GM19397 (cell line): ENCODE measurements around the gene MYBPC1.
A peak's percentile ranks its signal among the peaks of the same experiment; 100 is the strongest.

ENCODE experiments used
- ATAC-seq: cut with Tn5 transposase; IDR thresholded peaks from one replicate; pipeline ENCODE4 v1.9.1; 2021; ENCODE audit warnings: mild to moderate bottlenecking, moderate library complexity; ENCODE audit not compliant: unreplicated experiment

Gene MYBPC1

DNA sequence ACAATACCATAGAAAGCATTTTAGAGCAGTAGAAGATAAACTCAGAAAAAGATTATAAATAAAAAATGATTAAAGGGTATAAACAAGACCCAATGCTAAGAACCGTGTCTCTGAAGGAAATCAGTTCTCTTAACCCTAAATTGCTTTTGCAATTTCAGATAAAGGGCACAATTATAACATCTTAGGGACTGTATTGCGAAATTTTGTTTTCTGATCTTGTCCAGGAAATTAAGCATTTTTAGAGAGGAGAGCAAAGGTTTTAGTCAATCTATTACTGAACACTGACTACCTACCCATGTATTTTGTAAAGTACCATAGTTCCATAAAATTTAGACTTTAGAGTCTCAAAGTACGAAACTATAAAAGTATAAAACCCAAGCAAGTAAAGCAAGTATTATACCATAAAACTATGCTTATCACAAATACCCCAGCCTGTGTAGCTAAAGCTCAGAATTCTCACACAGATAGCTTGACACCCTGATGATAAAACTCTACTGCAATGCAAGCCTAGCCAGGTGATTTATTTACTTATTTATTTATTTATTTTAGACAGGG is 95.8 kb downstream of the MYBPC1 start:
- ATAC-seq: no peak

DNA sequence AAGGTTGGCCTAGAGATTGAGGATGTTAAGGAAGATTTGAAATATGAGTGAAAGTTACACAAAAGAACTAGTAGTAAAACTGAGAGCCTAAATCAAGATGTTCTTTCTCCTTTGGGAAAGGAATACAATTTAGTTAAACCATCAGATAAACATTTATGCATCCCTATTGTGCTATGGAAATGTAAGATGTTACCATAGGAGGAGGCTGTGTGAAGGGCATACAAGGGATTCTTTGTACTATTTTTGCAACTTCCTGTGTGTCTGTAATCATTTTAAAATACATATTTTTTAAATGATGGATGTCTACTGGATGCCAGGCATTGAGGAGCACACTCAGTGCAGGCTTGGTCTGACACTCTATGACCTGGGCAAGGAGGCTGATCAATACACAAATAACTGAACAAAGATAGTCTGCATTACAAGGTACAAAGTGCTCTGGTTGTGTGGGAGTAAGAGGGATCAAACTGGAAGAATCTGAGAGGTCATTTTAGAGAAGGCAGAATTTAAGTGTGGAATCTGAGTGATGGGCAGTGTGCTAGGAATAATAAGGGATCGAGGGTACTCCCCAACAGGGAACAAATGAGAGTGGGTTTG is 96.8 kb downstream of the MYBPC1 start:
- ATAC-seq: no peak

GRCh38 chr12:101694297-101694848 is 99.6 kb downstream of the MYBPC1 start:
- ATAC-seq: no peak

- no peak for ATAC-seq
These were observed 100.2 kb downstream of the MYBPC1 start for GRCh38 chr12:101694986-101695385.

DNA sequence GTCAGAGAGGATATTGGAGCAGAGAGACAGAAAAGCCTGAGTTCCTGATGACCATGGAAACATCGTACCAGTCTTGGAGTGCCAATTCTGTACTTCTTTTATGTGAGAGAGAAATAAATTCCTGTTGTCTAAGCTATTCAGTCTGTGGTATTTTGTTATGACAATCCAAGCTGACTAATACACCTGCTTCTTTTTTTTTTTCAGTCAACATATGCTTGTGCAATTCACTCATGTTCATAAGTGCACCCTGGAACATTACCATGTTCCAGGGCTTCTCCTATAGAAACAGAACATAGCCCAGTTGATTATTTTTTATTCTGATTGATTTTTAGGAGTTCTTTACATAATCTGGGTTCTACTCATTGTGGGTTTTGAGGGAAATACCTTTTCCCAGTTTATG is 100.9 kb downstream of the MYBPC1 start:
- no peak for ATAC-seq

- no peak for ATAC-seq
These were observed 101.8 kb downstream of the MYBPC1 start for GRCh38 chr12:101696251-101697196.

DNA sequence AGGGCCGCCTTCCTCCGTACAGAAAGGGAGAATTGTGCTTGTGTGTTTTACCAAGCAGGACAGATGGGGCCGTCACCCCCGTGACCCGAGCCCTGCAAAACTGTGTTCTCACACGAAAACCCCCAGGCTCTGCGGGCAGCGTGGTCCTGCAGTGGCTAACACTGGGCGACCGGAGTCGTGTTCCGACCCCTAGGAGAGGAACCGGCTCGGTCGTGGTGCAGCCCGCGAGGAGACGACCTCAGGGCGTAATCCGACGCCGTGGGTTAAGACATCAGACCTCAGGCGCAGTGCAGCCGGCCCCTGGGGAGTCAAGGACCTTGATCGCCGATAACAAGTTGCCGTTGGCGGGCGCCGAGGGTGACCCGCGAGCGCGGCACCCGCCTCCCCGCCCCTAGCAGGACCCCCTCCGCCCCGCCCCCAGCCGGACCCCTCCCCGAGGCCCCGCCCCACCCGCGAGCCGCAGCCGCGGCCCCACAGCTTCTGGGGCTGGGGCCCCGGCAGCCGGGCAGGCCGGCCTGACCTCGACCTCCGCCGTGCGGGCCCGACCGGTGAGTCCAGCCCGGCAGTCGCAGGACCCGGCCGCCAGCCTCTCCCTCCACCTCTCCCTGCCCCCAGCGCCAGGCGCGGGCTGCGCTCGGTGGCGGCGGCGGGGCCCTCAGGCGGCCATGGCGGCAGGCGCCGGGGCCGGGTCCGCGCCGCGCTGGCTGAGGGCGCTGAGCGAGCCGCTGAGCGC is 102.6 kb downstream of the MYBPC1 start, which contains the start of gene CHPT1:
Gene CHPT1, plus strand, starts transcription at position 444 of the 733 bp plus-strand sequence. Its CDS starts 222 bp downstream, at position 666.
- peak; percentile 75 for ATAC-seq

DNA sequence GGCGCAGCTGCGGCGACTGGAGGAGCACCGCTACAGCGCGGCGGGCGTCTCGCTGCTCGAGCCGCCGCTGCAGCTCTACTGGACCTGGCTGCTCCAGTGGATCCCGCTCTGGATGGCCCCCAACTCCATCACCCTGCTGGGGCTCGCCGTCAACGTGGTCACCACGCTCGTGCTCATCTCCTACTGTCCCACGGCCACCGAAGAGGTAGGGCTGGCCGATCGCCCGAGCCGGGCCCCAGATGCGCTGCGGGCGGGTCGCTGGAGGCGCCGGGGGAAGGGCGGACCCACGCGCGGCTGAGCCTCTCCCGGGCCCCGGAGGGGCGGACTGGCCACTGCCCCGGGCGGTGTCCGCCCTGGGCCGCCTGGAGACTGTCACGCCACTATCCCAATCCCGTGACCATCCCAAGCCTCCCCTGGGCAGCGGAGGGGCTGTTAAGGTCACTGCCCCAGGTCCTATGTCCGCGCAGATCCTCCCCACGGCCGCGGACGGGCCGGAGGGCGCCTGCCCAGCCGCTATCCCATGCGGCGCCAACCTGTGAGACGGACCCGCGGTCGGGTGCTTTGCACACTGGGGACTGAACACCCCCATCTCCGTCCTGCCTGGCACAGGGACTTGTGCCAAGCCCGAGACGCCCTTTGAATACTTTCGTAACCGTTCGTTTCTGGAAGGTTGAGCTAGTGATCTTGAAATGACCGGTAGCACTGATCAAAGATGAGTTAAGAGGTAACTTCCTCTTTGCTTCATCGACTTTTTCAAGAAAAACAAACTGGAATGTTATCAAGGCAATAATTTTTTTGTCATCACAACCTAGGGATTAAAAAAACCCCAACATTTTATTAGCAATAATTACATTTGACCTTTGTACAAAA is 103.4 kb downstream of the MYBPC1 start:
- ATAC-seq: peak; percentile 36

DNA sequence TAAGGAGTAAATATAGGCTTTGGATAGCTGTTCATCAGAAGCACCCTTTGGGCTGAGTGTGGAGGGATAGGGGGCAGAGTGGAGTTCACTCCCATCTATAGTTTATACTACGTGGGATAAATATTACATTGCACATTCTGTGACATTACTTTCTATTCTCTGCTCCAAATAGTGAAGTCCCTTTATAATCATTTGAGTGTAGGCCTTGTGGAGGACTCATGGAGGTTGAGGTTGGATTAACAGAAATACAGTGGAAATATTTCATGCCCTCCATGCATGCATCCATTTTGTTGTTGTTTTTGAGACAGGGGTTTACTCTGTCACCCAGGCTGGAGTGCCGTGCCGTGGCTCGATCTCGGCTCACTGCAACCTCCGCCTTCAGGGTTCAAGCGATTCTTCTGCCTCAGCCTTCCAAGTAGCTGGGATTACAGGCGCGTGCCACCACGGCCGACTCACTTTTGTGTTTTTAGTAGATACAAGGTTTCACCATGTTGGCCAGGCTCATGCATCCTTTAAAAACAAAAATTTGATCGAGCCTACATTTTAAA is 104.1 kb downstream of the MYBPC1 start:
- ATAC-seq: no peak

- no peak for ATAC-seq
These were observed 105.6 kb downstream of the MYBPC1 start for GRCh38 chr12:101700299-101700820.

DNA sequence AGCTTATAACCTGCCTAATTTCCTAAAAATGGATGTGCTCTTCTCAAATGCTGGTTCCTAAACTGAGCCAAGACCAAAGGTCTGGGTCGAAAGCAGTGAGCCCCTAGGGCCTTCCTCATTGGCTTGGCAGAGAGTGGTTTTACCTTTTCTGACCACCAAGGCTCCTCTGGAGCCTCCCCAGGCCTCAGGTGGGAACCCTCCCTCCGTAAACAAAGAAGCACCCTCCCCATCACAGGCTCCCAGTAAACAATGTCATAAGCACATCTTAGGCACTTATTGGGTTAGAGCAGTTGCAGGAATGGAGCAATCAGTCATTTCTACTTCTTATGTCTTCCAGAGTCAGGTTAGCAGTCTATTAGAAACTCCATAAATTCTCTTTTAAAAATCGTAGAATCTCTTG is 108.7 kb downstream of the MYBPC1 start:
- ATAC-seq: no peak

GRCh38 chr12:101706403-101706802 is 111.6 kb downstream of the MYBPC1 start:
- no peak for ATAC-seq

- no peak for ATAC-seq
These were observed 112.5 kb downstream of the MYBPC1 start for GRCh38 chr12:101707131-101707782.

DNA sequence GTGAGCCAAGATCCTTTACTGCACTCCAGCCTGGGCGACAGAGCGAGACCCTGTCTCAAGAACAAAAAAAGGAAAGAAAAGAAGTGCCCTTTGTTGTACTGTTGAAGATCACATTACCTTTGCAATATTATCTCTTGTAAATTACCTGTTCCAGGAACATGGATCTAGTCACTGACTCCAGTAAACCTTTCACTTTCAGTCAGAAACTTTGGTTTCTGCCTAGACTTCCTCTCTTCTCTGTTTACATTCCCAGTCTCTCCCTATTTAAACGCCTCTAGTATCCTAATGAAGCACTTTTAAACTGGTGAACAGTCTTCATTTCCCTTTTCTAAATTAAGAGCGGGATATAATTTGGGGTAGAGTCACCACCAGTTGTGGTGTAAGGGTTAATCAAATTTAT is 115.5 kb downstream of the MYBPC1 start:
- ATAC-seq: no peak

DNA sequence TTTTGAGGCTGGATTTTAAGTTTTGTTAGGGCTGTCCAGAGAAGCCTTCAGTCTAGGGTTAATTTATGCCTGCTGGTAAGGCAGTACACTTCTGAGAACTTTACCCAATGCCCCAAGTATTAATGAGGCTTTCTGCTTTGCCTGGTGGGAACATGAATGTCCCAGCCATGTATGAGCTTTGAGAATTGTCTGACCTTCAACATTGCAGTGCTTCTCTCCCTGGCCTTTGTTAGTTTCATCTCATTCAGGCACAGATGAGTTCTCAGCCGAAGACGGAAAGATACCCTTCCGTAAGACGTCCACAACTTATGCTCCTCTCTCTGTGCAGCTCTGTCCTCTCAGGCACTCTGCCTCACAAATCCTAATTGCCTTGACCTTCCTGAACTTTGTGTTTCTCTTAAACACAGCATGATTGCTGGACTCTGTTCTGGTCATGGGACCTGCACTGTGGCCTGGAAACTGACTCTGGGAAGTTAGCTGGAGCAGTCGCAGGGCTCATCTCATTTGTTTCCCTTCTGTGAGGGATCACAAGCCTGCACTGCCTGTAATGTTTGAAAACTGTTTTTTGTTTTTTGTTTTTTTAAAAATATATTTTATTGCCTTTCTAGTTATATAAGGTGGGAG is 118.4 kb downstream of the MYBPC1 start:
- no peak for ATAC-seq

DNA sequence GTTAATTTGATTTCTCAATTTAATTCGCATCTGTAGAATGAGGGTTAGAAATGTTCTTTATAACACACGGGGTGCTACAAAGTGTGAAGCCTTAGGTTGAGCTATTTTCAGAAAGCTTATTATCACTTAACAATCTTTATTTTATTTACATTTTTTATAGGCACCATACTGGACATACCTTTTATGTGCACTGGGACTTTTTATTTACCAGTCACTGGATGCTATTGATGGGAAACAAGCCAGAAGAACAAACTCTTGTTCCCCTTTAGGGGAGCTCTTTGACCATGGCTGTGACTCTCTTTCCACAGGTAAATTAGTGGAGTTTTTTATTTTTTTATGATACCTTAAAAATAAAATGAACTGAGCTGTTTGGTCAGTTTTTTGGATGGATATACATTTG is 119.2 kb downstream of the MYBPC1 start:
- no peak for ATAC-seq

GRCh38 chr12:101714877-101715444 is 120.2 kb downstream of the MYBPC1 start:
- ATAC-seq: no peak

GRCh38 chr12:101719566-101719965 is 124.8 kb downstream of the MYBPC1 start:
- ATAC-seq: no peak
